Measurements from ENCODE around the gene TMEM91.

- TF ChIP-seq CTCF (IDR thresholded peaks at IDR 0.05) (no peak), SIN3A (IDR thresholded peaks at IDR 0.05; ENCODE audit: borderline replicate concordance, low read depth, low read length) (no peak), MAX (IDR thresholded peaks at IDR 0.05; ENCODE audit: low read depth) (no peak), SMC3 (IDR thresholded peaks at IDR 0.05; ENCODE audit: low read depth, low read length) (no peak), REST (IDR thresholded peaks at IDR 0.05; ENCODE audit: low read depth, low read length) (no peak), EZH2phosphoT487 (IDR thresholded peaks at IDR 0.05; ENCODE audit: borderline replicate concordance, low read depth) (no peak), TEAD4 (IDR thresholded peaks at IDR 0.05; ENCODE audit: borderline replicate concordance, insufficient read depth) (no peak), TAF1 (IDR thresholded peaks at IDR 0.05; ENCODE audit: borderline replicate concordance, low read depth, low read length) (no peak), EP300 (IDR thresholded peaks at IDR 0.05; ENCODE audit: borderline replicate concordance in 1 of 2, low read depth in 1 of 2, low read length in 1 of 2) (no peak)
Observed at GRCh38 chr19:41332000-41332399, 44.3 kb upstream of the TMEM91 start.

Measured in SK-N-SH (cell line).